ENCODE data around the gene MAPKAP1. TPM values are rescaled to one million over a fixed set of nuclear protein-coding genes. Genes with fewer than 3 reads are reported as not detected.

MAPKAP1 gene
- total and polyA plus RNA-seq, 2 experiments from 2014 or later = 68.4 to 98.5 TPM

DNA sequence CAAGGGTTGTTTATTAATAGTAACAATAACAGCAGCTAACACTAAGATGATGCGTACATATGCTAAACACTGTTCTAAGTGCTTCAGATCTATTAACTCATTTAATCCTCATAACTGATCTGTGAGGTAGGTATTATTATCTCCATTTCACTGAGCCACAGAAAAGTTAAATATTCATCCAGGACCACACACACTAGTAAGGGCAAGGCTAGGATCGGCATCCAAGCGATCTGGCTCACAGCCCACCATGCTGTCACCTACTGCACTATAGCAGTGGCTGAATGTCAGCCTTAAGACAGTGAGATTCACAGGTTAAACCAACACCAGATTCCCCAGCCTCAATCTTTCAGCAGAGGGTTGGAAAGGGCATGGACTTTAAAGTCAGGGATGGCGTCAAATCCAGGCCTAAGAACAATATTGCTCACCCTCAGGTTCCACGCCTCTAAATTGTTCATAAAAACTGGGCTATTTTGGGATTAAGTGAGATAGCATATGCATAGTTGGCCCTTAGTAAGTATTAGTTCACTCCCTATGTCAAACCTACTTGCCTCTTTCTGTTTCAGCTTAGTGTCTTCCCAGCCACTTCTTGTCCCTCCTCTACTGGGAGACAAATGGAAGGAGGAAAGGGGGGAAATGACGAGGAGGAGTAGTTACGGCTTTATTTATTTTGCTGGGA is 150.8 kb downstream of the MAPKAP1 start:
- Histone ChIP-seq H3K4me3 (no peak overlapping the region), H3K9me2 (ENCODE audit: insufficient read depth) (no peaks in the 10 kb centered on the region), H3K27ac (ENCODE audit: low read depth) (peak overlapping the region; percentile 10; the same call in 1 of the 2 replicates), H4K20me1 (replicated peaks; ENCODE audit: insufficient read depth) (no peaks in the 10 kb centered on the region), H3K36me3 (ENCODE audit: insufficient read depth) (no peaks in the 10 kb centered on the region), H3K79me2 (replicated peaks; ENCODE audit: insufficient read depth) (peaks cover 4% of the 10 kb centered on the region), H3K4me2 (no peak overlapping the region), H3K4me1 (ENCODE audit: insufficient read depth) (no peaks in the 10 kb centered on the region), H3F3A (replicated peaks; ENCODE audit: low read depth) (no peaks in the 10 kb centered on the region), H3K27me3 (ENCODE audit: insufficient read depth) (no peaks in the 10 kb centered on the region), H2AFZ (no peak overlapping the region)
- TF ChIP-seq ZNF114 (CRISPR knock-in tag; IDR thresholded peaks at IDR 0.05) (no peak), JUNB (IDR thresholded peaks at IDR 0.05; ENCODE audit: unreplicated experiment) (no peak), EZH2 (IDR thresholded peaks at IDR 0.05; ENCODE audit: low read depth, unreplicated experiment) (no peak), STAT1 (IDR thresholded peaks at IDR 0.05; ENCODE audit: unreplicated experiment) (no peak), ZNF331 (CRISPR knock-in tag; IDR thresholded peaks at IDR 0.05; ENCODE audit: low read depth) (no peak), POLR2AphosphoS5 (IDR thresholded peaks at IDR 0.05; ENCODE audit: low read depth) (no peak), CREB1 (CRISPR knock-in tag; IDR thresholded peaks at IDR 0.05; ENCODE audit: low read depth) (no peak), EZH2phosphoT487 (IDR thresholded peaks at IDR 0.05; ENCODE audit: unreplicated experiment) (no peak), NANOG (IDR thresholded peaks at IDR 0.05; ENCODE audit: borderline replicate concordance) (no peak)
- TF ChIP-seq, protein P1, sequence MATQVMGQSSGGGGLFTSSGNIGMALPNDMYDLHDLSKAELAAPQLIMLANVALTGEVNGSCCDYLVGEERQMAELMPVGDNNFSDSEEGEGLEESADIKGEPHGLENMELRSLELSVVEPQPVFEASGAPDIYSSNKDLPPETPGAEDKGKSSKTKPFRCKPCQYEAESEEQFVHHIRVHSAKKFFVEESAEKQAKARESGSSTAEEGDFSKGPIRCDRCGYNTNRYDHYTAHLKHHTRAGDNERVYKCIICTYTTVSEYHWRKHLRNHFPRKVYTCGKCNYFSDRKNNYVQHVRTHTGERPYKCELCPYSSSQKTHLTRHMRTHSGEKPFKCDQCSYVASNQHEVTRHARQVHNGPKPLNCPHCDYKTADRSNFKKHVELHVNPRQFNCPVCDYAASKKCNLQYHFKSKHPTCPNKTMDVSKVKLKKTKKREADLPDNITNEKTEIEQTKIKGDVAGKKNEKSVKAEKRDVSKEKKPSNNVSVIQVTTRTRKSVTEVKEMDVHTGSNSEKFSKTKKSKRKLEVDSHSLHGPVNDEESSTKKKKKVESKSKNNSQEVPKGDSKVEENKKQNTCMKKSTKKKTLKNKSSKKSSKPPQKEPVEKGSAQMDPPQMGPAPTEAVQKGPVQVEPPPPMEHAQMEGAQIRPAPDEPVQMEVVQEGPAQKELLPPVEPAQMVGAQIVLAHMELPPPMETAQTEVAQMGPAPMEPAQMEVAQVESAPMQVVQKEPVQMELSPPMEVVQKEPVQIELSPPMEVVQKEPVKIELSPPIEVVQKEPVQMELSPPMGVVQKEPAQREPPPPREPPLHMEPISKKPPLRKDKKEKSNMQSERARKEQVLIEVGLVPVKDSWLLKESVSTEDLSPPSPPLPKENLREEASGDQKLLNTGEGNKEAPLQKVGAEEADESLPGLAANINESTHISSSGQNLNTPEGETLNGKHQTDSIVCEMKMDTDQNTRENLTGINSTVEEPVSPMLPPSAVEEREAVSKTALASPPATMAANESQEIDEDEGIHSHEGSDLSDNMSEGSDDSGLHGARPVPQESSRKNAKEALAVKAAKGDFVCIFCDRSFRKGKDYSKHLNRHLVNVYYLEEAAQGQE (IDR thresholded peaks at IDR 0.05; ENCODE audit: unreplicated experiment) = no peak
- TF ChIP-seq, protein P2, sequence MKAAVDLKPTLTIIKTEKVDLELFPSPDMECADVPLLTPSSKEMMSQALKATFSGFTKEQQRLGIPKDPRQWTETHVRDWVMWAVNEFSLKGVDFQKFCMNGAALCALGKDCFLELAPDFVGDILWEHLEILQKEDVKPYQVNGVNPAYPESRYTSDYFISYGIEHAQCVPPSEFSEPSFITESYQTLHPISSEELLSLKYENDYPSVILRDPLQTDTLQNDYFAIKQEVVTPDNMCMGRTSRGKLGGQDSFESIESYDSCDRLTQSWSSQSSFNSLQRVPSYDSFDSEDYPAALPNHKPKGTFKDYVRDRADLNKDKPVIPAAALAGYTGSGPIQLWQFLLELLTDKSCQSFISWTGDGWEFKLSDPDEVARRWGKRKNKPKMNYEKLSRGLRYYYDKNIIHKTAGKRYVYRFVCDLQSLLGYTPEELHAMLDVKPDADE (IDR thresholded peaks at IDR 0.05) = no peak
- TF ChIP-seq, protein P3, sequence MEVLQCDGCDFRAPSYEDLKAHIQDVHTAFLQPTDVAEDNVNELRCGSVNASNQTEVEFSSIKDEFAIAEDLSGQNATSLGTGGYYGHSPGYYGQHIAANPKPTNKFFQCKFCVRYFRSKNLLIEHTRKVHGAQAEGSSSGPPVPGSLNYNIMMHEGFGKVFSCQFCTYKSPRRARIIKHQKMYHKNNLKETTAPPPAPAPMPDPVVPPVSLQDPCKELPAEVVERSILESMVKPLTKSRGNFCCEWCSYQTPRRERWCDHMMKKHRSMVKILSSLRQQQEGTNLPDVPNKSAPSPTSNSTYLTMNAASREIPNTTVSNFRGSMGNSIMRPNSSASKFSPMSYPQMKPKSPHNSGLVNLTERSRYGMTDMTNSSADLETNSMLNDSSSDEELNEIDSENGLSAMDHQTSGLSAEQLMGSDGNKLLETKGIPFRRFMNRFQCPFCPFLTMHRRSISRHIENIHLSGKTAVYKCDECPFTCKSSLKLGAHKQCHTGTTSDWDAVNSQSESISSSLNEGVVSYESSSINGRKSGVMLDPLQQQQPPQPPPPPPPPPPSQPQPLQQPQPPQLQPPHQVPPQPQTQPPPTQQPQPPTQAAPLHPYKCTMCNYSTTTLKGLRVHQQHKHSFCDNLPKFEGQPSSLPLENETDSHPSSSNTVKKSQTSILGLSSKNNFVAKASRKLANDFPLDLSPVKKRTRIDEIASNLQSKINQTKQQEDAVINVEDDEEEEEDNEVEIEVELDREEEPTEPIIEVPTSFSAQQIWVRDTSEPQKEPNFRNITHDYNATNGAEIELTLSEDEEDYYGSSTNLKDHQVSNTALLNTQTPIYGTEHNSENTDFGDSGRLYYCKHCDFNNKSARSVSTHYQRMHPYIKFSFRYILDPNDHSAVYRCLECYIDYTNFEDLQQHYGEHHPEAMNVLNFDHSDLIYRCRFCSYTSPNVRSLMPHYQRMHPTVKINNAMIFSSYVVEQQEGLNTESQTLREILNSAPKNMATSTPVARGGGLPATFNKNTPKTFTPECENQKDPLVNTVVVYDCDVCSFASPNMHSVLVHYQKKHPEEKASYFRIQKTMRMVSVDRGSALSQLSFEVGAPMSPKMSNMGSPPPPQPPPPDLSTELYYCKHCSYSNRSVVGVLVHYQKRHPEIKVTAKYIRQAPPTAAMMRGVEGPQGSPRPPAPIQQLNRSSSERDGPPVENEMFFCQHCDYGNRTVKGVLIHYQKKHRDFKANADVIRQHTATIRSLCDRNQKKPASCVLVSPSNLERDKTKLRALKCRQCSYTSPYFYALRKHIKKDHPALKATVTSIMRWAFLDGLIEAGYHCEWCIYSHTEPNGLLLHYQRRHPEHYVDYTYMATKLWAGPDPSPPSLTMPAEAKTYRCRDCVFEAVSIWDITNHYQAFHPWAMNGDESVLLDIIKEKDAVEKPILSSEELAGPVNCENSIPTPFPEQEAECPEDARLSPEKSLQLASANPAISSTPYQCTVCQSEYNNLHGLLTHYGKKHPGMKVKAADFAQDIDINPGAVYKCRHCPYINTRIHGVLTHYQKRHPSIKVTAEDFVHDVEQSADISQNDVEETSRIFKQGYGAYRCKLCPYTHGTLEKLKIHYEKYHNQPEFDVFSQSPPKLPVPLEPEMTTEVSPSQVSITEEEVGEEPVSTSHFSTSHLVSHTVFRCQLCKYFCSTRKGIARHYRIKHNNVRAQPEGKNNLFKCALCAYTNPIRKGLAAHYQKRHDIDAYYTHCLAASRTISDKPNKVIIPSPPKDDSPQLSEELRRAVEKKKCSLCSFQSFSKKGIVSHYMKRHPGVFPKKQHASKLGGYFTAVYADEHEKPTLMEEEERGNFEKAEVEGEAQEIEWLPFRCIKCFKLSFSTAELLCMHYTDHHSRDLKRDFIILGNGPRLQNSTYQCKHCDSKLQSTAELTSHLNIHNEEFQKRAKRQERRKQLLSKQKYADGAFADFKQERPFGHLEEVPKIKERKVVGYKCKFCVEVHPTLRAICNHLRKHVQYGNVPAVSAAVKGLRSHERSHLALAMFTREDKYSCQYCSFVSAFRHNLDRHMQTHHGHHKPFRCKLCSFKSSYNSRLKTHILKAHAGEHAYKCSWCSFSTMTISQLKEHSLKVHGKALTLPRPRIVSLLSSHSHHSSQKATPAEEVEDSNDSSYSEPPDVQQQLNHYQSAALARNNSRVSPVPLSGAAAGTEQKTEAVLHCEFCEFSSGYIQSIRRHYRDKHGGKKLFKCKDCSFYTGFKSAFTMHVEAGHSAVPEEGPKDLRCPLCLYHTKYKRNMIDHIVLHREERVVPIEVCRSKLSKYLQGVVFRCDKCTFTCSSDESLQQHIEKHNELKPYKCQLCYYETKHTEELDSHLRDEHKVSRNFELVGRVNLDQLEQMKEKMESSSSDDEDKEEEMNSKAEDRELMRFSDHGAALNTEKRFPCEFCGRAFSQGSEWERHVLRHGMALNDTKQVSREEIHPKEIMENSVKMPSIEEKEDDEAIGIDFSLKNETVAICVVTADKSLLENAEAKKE (CRISPR knock-in tag; IDR thresholded peaks at IDR 0.05) = no peak
- TF ChIP-seq, protein P4, sequence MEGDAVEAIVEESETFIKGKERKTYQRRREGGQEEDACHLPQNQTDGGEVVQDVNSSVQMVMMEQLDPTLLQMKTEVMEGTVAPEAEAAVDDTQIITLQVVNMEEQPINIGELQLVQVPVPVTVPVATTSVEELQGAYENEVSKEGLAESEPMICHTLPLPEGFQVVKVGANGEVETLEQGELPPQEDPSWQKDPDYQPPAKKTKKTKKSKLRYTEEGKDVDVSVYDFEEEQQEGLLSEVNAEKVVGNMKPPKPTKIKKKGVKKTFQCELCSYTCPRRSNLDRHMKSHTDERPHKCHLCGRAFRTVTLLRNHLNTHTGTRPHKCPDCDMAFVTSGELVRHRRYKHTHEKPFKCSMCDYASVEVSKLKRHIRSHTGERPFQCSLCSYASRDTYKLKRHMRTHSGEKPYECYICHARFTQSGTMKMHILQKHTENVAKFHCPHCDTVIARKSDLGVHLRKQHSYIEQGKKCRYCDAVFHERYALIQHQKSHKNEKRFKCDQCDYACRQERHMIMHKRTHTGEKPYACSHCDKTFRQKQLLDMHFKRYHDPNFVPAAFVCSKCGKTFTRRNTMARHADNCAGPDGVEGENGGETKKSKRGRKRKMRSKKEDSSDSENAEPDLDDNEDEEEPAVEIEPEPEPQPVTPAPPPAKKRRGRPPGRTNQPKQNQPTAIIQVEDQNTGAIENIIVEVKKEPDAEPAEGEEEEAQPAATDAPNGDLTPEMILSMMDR (conservative IDR thresholded peaks at IDR 0.05; ENCODE audit: low read depth in 2 of 2) = no peak
- H3K27me3 Mint-ChIP-seq (ENCODE audit: insufficient read depth, low read depth, poor library complexity) = peaks cover 4% of the 10 kb centered on the region
- no peak for ATAC-seq
- peaks cover 9% of the 10 kb centered on the region for H3K4me1 Mint-ChIP-seq
- H3K27ac Mint-ChIP-seq = no peak overlapping the region; the same call in 1 of the 2 replicates
- H3K4me3 Mint-ChIP-seq = no peak overlapping the region
- H3K36me3 Mint-ChIP-seq (ENCODE audit: low read depth) = peaks cover 2% of the 10 kb centered on the region; the same call in 2 of the 3 replicates
- H3K9me3 Mint-ChIP-seq = no peaks in the 10 kb centered on the region
- no peak for DNase-seq (ENCODE audit: low spot score)

Data from GM23338 (cell line).